Skeletal muscle satellite cell (primary cell): ENCODE results near the gene KMT2D.

Source experiments
- H3K27me3 ChIP-seq: 2 replicates; pipeline ENCODE4 v1.7.0; 2013; ENCODE audit warnings: low read length; ENCODE audit not compliant: control insufficient read depth, insufficient read depth
- H3K36me3 ChIP-seq: 2 replicates; pipeline ENCODE4 v1.7.0; 2013; ENCODE audit warnings: mild to moderate bottlenecking, control low read depth, low read length; ENCODE audit not compliant: insufficient read depth
- H3K4me1 ChIP-seq: 2 replicates; pipeline ENCODE4 v1.7.0; 2013; ENCODE audit warnings: low read length; ENCODE audit not compliant: control insufficient read depth, insufficient read depth
- H3K4me2 ChIP-seq: 2 replicates; pipeline ENCODE4 v1.7.0; 2013; ENCODE audit warnings: mild to moderate bottlenecking, low read length
- H3K4me3 ChIP-seq: 2 replicates; pipeline ENCODE4 v1.7.0; 2013; ENCODE audit warnings: low read length
- H3K9ac ChIP-seq: 2 replicates; pipeline ENCODE4 v1.7.0; 2013; ENCODE audit warnings: mild to moderate bottlenecking, low read depth, low read length, moderate library complexity
- H3K9me3 ChIP-seq: replicated peaks from 2 replicates; pipeline ENCODE4 v1.7.0; 2013; ENCODE audit warnings: mild to moderate bottlenecking, control low read depth, low read length

The KMT2D gene

DNA sequence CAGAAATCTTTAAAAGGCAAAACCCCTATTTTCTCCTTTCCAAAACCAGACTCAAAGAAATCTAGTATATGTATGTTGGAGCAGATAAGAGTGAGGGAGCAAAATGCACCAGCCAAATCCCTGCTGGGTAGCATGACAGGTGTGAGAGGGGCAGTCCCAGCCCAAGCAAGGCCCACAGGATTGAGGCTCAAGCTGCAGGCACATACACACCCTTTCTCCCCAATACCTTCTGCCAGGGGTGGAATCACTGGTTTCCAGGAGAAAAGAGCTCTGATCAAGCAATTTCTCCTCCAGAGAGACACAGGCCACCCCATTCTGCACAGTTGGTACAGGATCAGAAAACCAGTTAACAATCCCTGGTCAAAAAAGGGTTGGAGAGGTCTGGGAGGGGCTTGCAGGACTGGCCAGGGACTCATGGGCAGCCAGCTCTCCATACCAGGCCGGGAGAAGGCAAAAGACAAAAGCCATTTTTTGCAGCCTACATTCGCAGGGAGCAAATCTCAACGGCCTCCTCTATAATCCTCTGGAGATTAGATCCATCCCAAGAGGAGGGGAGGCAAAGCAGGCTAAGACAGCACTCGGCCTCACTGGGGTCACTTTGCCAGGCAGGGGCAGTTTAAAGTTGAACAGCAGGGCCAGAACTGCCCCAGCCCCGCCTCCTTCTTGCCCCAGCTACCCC lies 2.1 kb downstream of the KMT2D start:
- Histone ChIP-seq H3K36me3 (peaks cover 23% of the 10 kb centered on the region), H3K27me3 (no peaks in the 10 kb centered on the region), H3K9me3 (no peaks in the 10 kb centered on the region), H3K4me2 (peak overlapping the region; percentile 94), H3K9ac (peak overlapping the region; percentile 98), H3K4me1 (peaks cover 36% of the 10 kb centered on the region), H3K4me3 (peak overlapping the region; percentile 91)

DNA sequence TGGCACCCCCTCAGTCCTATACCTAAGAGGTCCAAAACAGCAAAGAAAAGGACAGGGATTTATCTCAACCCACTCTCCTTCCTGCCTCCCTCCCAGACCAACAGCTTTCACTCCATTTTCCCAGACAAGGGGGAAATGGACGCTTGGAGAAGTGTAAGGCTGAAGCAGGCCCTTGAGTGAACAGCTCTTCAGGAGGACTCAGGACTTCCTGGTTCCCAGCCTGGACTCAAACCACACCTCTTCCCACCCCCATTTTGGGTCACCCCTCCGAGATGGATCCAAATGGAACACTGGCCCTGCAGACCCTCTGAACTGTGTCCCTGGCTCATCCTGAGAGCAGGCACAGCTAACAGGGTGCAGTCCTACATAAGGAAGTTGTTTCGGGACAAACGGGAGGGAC lies 2.7 kb downstream of the KMT2D start:
- H3K4me3 ChIP-seq: peak overlapping the region; percentile 91
- no peaks in the 10 kb centered on the region for H3K27me3 ChIP-seq
- peaks cover 36% of the 10 kb centered on the region for H3K4me1 ChIP-seq
- peak overlapping the region; percentile 98 for H3K9ac ChIP-seq
- H3K9me3 ChIP-seq: no peaks in the 10 kb centered on the region
- peak overlapping the region; percentile 94 for H3K4me2 ChIP-seq
- H3K36me3 ChIP-seq: peaks cover 29% of the 10 kb centered on the region

DNA sequence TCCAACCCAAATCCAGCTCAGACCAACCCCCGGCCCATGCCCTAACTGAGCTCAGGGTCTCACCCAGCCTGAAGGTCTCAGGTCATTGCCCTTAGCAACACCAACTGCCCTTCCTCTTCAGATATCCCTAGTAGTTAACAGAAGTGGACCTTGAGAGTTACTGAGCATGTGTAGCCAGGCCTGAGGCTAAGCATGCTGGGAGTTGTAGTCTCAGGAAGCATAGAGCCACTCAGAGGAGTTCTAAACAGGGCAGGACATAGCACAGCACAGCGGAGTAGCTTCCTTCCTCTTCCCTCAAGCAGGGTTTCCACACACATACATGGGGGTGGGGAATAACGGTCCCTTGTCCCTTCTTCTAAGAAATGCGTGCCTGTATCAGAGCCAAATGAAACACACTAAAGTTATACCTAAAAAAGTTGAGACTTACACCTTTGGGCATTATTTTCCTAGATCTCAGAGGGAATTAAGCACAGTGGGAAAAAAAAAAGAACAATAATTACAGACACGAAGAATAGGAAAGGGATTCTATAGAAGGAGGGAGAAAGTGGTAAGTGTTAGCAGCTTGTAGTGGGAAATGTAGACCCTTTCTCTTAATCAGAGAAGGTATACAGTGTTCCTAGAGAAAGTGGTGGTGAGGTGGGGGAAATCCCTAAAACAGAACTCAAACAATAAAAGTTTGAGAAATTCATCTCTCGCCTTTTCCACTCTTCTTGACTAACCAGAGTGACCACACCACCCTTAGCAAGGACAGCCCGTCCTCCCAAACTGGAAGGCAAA lies 4.4 kb downstream of the KMT2D start:
- no peaks in the 10 kb centered on the region for H3K9me3 ChIP-seq
- H3K4me1 ChIP-seq: peaks cover 32% of the 10 kb centered on the region
- peak overlapping the region; percentile 94 for H3K4me2 ChIP-seq
- no peaks in the 10 kb centered on the region for H3K27me3 ChIP-seq
- H3K4me3 ChIP-seq: peak overlapping the region; percentile 91
- peak overlapping the region; percentile 98 for H3K9ac ChIP-seq
- peaks cover 46% of the 10 kb centered on the region for H3K36me3 ChIP-seq

DNA sequence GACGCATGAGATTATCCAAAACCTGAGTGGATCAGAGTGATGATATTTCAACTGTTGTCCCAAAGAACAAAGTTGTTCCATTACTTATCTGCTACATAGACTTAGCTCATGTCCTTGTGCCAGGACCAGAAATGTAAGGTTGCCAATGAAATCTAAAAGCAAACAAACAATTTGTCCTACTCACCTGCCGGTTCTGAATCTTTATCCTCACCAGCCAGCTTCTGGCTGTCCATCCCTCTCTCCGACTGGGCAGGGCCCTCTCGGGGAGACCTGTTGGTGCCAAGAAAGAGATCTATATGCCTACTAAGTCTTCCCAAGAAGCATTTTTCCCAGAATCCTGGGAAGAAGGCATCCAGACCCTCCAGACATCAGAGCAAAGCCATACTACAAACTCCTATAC lies 5.5 kb downstream of the KMT2D start:
- Histone ChIP-seq H3K4me3 (no peak overlapping the region), H3K4me1 (peaks cover 34% of the 10 kb centered on the region)

DNA sequence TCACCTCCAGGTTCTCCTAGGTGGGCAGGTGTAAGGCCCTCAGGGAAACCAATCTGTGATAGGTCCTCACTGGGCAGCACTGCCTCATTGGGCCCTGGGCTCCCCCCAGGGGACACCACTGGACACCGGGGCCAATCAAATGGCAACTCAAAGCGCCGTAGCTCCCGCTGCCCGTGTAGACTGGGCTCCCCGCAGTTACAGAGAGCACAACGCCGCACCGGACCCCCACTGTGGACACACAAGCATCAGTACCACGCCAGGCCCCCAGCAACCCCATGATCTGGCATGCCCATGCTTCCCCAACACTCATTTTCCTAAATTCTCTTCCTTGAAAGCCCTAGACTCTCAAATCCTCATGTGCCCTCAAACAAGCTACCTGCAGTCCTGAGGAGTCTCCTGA lies 6.1 kb downstream of the KMT2D start:
- H3K4me1 ChIP-seq: peaks cover 40% of the 10 kb centered on the region

More for the DNA sequence above, 5.5 kb downstream of the KMT2D start:
- Histone ChIP-seq H3K36me3 (peaks cover 56% of the 10 kb centered on the region), H3K9me3 (no peaks in the 10 kb centered on the region), H3K9ac (no peak overlapping the region), H3K4me2 (no peak overlapping the region), H3K27me3 (no peaks in the 10 kb centered on the region)

DNA sequence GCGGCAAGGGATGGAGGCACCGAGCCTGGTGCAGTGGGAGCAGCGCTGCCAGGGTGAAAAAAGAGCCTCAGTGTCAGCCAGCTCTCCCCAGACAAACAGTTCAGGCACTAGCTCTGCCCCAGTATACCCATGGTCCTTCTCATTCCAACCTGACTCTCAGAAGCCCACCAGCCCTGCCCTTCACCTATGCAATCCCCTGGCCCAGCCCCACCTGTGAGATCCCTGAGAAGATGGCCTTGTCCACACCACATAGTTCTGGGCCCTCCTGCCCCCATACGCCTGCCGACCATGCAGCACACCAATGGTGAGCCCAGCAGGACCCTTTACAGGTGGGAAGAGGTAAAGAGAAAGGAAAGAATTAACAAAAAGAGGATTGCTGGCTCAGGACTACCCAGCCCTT lies 6.5 kb downstream of the KMT2D start:
- Histone ChIP-seq H3K4me3 (no peak overlapping the region), H3K9ac (no peak overlapping the region), H3K9me3 (no peaks in the 10 kb centered on the region), H3K4me1 (peaks cover 44% of the 10 kb centered on the region), H3K36me3 (peaks cover 66% of the 10 kb centered on the region), H3K4me2 (no peak overlapping the region), H3K27me3 (no peaks in the 10 kb centered on the region)

More for the DNA sequence above, 6.1 kb downstream of the KMT2D start:
- H3K4me3 ChIP-seq: no peak overlapping the region
- no peaks in the 10 kb centered on the region for H3K27me3 ChIP-seq
- no peak overlapping the region for H3K4me2 ChIP-seq
- no peaks in the 10 kb centered on the region for H3K9me3 ChIP-seq
- H3K36me3 ChIP-seq: peaks cover 62% of the 10 kb centered on the region
- H3K9ac ChIP-seq: no peak overlapping the region

DNA sequence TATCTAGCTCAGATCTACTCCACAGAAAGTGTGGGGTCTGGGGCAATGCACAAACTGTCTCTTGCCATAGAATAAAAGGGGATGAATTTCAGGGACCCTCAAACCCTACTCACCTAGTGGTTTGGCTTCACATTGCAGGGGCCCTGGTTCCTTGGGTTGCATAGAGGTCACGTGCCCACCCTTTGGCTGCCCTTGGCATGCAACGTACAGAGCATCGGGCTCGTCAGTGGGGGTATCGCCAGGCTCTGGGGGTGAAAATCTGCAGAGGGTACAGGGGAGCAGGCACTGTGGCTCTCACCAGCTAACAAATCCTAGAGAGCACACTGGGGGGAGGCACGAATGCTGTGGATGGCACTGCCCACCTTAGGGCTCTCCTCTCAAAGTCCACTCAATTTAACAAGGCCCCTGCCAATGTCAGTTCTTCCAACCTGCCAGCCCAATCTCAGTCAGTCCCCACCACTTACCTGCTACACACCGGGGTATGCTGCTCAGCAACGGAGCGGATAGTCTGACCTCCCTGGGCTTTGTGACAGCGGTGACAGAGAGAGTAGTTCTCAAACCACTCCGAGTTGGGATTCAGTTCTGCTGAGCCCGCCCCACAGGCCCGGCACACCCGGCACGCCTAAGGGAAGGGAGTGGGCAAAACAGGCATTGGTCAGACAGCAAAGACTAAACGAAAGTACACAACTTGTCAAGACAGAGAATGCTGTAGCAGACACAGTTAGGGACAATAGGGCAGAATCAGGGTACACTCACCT lies 8.0 kb downstream of the KMT2D start:
- Histone ChIP-seq H3K4me1 (peaks cover 41% of the 10 kb centered on the region), H3K27me3 (no peaks in the 10 kb centered on the region), H3K9me3 (no peaks in the 10 kb centered on the region), H3K4me3 (no peak overlapping the region), H3K36me3 (peaks cover 81% of the 10 kb centered on the region), H3K4me2 (no peak overlapping the region), H3K9ac (no peak overlapping the region)

DNA sequence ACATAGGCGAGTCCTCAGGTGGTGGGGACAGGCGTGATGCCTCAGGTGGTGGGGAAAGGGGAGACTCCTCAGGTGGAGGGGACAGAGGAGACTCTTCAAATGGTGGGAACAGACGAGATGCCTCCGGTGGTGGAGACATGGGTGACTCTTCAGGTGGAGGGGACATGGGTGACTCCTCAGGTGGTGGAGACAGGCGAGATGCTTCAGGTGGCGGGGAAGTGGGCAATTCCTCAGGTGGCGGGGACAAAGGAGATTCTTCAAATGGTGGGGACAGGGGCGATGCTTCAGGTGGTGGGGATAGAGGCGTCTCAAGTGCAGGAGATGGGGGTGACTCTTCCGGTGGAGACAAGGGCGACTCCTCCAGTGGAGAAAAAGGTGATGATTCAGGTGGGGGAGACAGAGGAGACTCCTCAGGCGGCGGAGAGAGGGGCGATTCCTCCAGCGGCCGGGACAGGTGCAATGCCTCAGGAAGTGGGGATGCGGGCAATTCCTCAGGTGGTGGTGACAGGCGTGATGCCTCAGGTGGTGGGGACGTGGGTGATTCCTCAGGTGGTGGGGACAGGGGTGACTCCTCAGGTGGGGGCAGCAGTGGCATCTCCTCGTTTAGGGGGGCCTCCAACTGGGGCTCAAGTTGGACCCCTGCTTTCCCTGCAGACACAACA lies 8.7 kb downstream of the KMT2D start:
- H3K9me3 ChIP-seq: no peaks in the 10 kb centered on the region
- H3K4me2 ChIP-seq: no peak overlapping the region
- no peak overlapping the region for H3K9ac ChIP-seq
- H3K36me3 ChIP-seq: peaks cover 85% of the 10 kb centered on the region
- no peaks in the 10 kb centered on the region for H3K27me3 ChIP-seq
- H3K4me1 ChIP-seq: peaks cover 33% of the 10 kb centered on the region
- H3K4me3 ChIP-seq: no peak overlapping the region

DNA sequence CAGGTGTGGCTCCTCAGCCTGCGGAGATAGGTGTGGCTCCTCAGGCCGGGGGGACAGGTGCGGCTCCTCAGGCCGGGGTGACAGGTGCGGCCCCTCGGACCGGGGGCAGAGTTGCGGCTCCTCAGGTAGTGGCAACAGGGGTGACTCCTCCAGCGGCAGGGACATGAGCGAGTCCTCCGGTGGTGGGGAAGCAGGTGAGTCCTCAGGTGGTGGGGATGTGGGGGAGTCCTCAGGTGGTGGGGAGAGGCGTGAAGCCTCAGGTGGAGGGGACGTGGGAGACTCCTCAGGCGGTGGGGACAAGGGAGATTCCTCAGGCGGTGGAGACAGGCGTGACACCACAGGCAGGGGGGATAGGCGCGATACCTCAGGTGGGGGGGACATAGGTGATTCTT lies 9.2 kb downstream of the KMT2D start:
- Histone ChIP-seq H3K4me1 (peaks cover 28% of the 10 kb centered on the region), H3K4me2 (no peak overlapping the region), H3K9me3 (no peaks in the 10 kb centered on the region), H3K27me3 (no peaks in the 10 kb centered on the region), H3K4me3 (no peak overlapping the region), H3K9ac (no peak overlapping the region), H3K36me3 (peaks cover 91% of the 10 kb centered on the region)

DNA sequence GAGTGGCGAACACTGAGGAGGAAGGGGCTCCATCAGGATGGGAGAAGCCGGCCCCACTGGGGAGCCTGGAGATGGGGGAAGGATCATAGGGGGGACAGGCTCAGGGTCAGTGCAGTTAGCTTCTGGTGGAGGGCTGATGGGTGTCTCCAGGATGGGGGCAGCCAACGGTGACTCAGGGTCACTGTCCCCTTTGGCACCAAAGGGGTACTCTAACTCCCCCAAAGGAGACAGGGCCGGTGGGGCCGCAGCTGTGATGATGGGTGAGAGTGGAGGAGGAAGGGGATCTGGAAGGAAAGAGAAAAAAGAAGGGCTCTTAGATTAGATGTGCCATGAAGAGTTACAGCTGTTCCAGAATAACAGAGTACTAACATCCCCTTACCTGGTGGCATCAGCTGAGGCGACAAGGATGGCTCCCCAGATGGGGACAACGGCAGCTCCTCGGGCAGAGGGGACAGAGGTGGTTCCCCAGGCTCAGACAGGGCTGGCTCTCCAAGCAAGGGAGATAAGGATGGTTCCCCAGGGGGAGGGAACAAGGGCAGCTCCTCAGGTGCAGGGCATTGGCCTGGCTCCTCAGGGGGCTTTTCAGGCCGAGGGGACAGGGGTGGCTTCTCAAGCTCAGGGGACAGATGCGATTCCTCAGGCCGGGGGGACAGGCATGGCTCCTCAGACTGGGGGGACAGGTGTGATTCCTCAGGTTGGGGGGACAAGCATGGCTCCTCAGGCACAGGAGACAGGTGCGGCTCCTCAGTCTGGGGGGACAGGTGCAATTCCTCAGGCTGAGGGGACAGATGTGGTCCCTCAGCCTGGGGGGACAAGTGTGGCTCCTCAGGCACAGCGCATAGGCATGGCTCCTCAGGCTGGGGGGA lies 9.9 kb downstream of the KMT2D start:
- peaks cover 97% of the 10 kb centered on the region for H3K36me3 ChIP-seq

More for the DNA sequence above, 9.9 kb downstream of the KMT2D start:
- Histone ChIP-seq H3K4me1 (peaks cover 23% of the 10 kb centered on the region), H3K27me3 (no peaks in the 10 kb centered on the region), H3K9me3 (no peaks in the 10 kb centered on the region), H3K4me3 (no peak overlapping the region), H3K4me2 (no peak overlapping the region), H3K9ac (no peak overlapping the region)
